DMS79 treated with DMSO at 0.1 percent for 48 hours (cell line): Measurements from ENCODE around the gene SLX1A.
"Not testable (repeated sequence)": the region's sequence is repeated elsewhere in the genome, so short reads cannot be mapped to it uniquely, and the experiment has no call there.

Experiments
- DNase-seq: peaks from one replicate; lab custom pipeline; 2025; lab: John Stamatoyannopoulos, UW

SLX1A gene

GRCh38 chr16:30184096-30184890, 9.4 kb upstream of the SLX1A start:
- peak; percentile 30 for DNase-seq

GRCh38 chr16:30184891-30185682, 8.6 kb upstream of the SLX1A start:
- no peak for DNase-seq

GRCh38 chr16:30185683-30186421, 7.8 kb upstream of the SLX1A start:
- no peak for DNase-seq

- no peak for DNase-seq
These were observed 7.3 kb upstream of the SLX1A start for GRCh38 chr16:30186444-30186781.

- no peak for DNase-seq
These were observed 6.7 kb upstream of the SLX1A start for GRCh38 chr16:30186782-30187555.

GRCh38 chr16:30187556-30187865, 6.2 kb upstream of the SLX1A start:
- no peak for DNase-seq

GRCh38 chr16:30187971-30188561, 5.6 kb upstream of the SLX1A start:
- DNase-seq, result no peak

GRCh38 chr16:30191158-30191557, 2.5 kb upstream of the SLX1A start:
- DNase-seq, result not testable (repeated sequence)

- DNase-seq, result not testable (repeated sequence)
These were observed 577 bp upstream of the SLX1A start for GRCh38 chr16:30193098-30193497.

- DNase-seq, result not testable (repeated sequence)
These were observed 674 bp downstream of the SLX1A start for GRCh38 chr16:30194172-30194925.

GRCh38 chr16:30197001-30197400, 3.3 kb downstream of the SLX1A start:
- DNase-seq, result not testable (repeated sequence)

- not testable (repeated sequence) for DNase-seq
These were observed 5.4 kb downstream of the SLX1A start, which contains the start of gene SULT1A3 for GRCh38 chr16:30199049-30199448. Gene SULT1A3 (plus strand): TSS chr16:30199255. CDS start chr16:30200729, 1,474 bp downstream.

- DNase-seq, result not testable (repeated sequence)
These were observed 6.1 kb downstream of the SLX1A start for GRCh38 chr16:30199608-30200343.

GRCh38 chr16:30205541-30206236, 12.0 kb downstream of the SLX1A start:
- DNase-seq, result not testable (repeated sequence)

- not testable (repeated sequence) for DNase-seq
These were observed 12.6 kb downstream of the SLX1A start for GRCh38 chr16:30206252-30206651.

- not testable (repeated sequence) for DNase-seq
These were observed 13.5 kb downstream of the SLX1A start for GRCh38 chr16:30207063-30207704.

- DNase-seq, result not testable (repeated sequence)
These were observed 15.4 kb downstream of the SLX1A start for GRCh38 chr16:30209032-30209431.

- not testable (repeated sequence) for DNase-seq
These were observed 17.7 kb downstream of the SLX1A start for GRCh38 chr16:30211414-30211813.

GRCh38 chr16:30217082-30217481, 23.4 kb downstream of the SLX1A start:
- not testable (repeated sequence) for DNase-seq
